Measurements from ENCODE around the gene CUX1.

GRCh38 chr7:101969997-101970585 is 152.7 kb downstream of the CUX1 start:
- TF ChIP-seq POLR2A (IDR thresholded peaks at IDR 0.05; ENCODE audit: low read depth, low read length) (no peak), POLR2AphosphoS5 (IDR thresholded peaks at IDR 0.05; ENCODE audit: low read depth, low read length) (no peak)

All from GM12891 (cell line).